DND-41 (cell line): Measurements from ENCODE around the gene ARMC10.

Experiments used
- EZH2 ChIP-seq: IDR thresholded peaks from 3 replicates; pipeline ENCODE4 v1.6.1; 2012; ENCODE audit warnings: borderline replicate concordance, low read depth, mild to moderate bottlenecking, moderate library complexity, low read length, inconsistent platforms; ENCODE audit not compliant: severe bottlenecking
- TF ChIP-seq, protein P1 (sequence below): IDR thresholded peaks from 2 replicates; pipeline ENCODE4 v1.5.1; 2012; ENCODE audit warnings: borderline replicate concordance, low read length, moderate library complexity, mild to moderate bottlenecking; ENCODE audit not compliant: poor library complexity, severe bottlenecking; ENCODE audit errors: extremely low read depth

DNA sequence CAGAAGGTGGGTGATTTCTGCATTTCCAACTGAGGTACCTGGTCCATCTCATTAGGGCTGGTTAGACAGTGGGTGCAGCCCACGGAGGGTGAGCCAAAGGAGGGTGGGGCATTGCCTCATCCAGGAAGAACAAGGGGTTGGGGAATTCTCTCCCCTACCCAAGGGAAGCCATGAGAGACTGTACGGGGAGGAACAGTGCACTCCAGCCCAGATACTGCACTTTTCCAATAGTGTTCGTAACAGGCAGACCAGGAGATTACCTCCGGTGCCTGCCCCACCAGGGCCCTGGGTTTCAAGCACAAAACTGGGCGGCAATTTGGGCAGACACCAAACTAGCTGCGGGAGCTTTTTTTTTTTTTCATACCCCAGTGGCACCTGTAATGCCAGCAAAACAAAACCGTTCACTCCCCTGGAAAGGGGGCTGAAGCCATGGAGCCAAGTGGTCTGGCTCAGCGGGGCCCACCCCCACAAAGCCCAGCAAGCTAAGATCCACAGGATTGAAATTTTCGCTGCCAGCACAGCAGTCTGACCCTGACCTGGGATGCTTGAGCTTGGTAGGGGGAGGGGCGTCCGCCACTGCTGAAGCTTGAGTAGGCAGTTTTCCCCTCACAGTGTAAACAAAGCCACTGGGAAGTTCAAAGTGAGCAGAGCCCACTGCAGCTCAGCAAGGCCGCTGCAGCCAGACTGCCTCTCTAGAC, 31.2 kb downstream of the ARMC10 start:
- TF ChIP-seq, protein P1, sequence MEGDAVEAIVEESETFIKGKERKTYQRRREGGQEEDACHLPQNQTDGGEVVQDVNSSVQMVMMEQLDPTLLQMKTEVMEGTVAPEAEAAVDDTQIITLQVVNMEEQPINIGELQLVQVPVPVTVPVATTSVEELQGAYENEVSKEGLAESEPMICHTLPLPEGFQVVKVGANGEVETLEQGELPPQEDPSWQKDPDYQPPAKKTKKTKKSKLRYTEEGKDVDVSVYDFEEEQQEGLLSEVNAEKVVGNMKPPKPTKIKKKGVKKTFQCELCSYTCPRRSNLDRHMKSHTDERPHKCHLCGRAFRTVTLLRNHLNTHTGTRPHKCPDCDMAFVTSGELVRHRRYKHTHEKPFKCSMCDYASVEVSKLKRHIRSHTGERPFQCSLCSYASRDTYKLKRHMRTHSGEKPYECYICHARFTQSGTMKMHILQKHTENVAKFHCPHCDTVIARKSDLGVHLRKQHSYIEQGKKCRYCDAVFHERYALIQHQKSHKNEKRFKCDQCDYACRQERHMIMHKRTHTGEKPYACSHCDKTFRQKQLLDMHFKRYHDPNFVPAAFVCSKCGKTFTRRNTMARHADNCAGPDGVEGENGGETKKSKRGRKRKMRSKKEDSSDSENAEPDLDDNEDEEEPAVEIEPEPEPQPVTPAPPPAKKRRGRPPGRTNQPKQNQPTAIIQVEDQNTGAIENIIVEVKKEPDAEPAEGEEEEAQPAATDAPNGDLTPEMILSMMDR, result no peak
- no peak for TF ChIP-seq EZH2
